ENCODE measurements around the gene PRR19.

- TF ChIP-seq TCF4 (CRISPR knock-in tag; IDR thresholded peaks at IDR 0.05; ENCODE audit: borderline replicate concordance): no peak
- no peak for TF ChIP-seq ZNF8 (CRISPR knock-in tag; IDR thresholded peaks at IDR 0.05)
- no peak for TF ChIP-seq CSDC2 (CRISPR knock-in tag; IDR thresholded peaks at IDR 0.05)
- no peak for TF ChIP-seq RARB (CRISPR knock-in tag; IDR thresholded peaks at IDR 0.05)
- no peak for TF ChIP-seq POU6F1 (CRISPR knock-in tag; IDR thresholded peaks at IDR 0.05; ENCODE audit: borderline replicate concordance, low read depth)
- no peak for TF ChIP-seq ESRRG (CRISPR knock-in tag; IDR thresholded peaks at IDR 0.05)
- no peak for TF ChIP-seq SNAI2 (CRISPR knock-in tag; IDR thresholded peaks at IDR 0.05)
- no peak for TF ChIP-seq CSRNP3 (CRISPR knock-in tag; IDR thresholded peaks at IDR 0.05)
- TF ChIP-seq PATZ1 (CRISPR knock-in tag; IDR thresholded peaks at IDR 0.05; ENCODE audit: borderline replicate concordance): no peak
- TF ChIP-seq ZNF70 (CRISPR knock-in tag; IDR thresholded peaks at IDR 0.05): no peak
Measured at GRCh38 chr19:42284066-42284501, 17.8 kb upstream of the PRR19 start.

Measured in SK-N-SH treated with all-trans-retinoic acid at 6 μM for 48 hours (cell line).